WI38 (cell line): ENCODE results near the gene CSH1.
A peak's percentile ranks its signal among the peaks of the same experiment; 100 is the strongest.
"Not testable (repeated sequence)": the region's sequence is repeated elsewhere in the genome, so short reads cannot be mapped to it uniquely, and the experiment has no call there.

Experiments
- H3K4me3 ChIP-seq: 2 replicates; pipeline ENCODE4 v1.5.1; 2011; ENCODE audit warnings: low read depth, mild to moderate bottlenecking, control low read depth, low read length
- CTCF ChIP-seq: IDR thresholded peaks from 2 replicates; pipeline ENCODE4 v1.5.1; 2012; ENCODE audit warnings: low read depth, mild to moderate bottlenecking, control low read depth, low read length

CSH1 gene

GRCh38 chr17:63896524-63897354, at the start of gene CSH1:
Gene CSH1 (minus strand): TSS chr17:63896574. CDS start chr17:63896511, 63 bp downstream.
- H3K4me3 ChIP-seq = not testable (repeated sequence)

- H3K4me3 ChIP-seq = no peak overlapping the region
- TF ChIP-seq CTCF = no peak
Measured at GRCh38 chr17:63945784-63946439, 49.5 kb upstream of the CSH1 start.

GRCh38 chr17:63944736-63945499, 48.5 kb upstream of the CSH1 start:
- TF ChIP-seq CTCF = no peak
- H3K4me3 ChIP-seq = no peak overlapping the region

- no peak overlapping the region for H3K4me3 ChIP-seq
- TF ChIP-seq CTCF = 0 out of 2 replicates have a peak, but pooled peaks have one; percentile 8
Measured at GRCh38 chr17:63943745-63944144, 47.4 kb upstream of the CSH1 start.

- no peak overlapping the region for H3K4me3 ChIP-seq
- TF ChIP-seq CTCF = no peak
Measured at GRCh38 chr17:63942309-63942985, 46.1 kb upstream of the CSH1 start.

- TF ChIP-seq CTCF = no peak
- no peak overlapping the region for H3K4me3 ChIP-seq
Measured at GRCh38 chr17:63941751-63942150, 45.4 kb upstream of the CSH1 start.

GRCh38 chr17:63941162-63941561, 44.8 kb upstream of the CSH1 start:
- no peak for TF ChIP-seq CTCF
- H3K4me3 ChIP-seq = no peak overlapping the region
